Trophoblast cell (in vitro differentiated cells and primary cell): ENCODE data around the gene GDPD4.
A peak's percentile ranks its signal among the peaks of the same experiment; 100 is the strongest.
"Not testable (repeated sequence)": the region's sequence is repeated elsewhere in the genome, so short reads cannot be mapped to it uniquely, and the experiment has no call there.

Source experiments
- DNase-seq, 2 donors: peaks; one replicate each; pipeline ENCODE4 v3.0.0-alpha.2; 2016
- H2AFZ ChIP-seq: 2 replicates; pipeline ENCODE4 v1.6.1; 2013; ENCODE audit warnings: low read length, moderate library complexity, mild to moderate bottlenecking; ENCODE audit not compliant: insufficient read depth, poor library complexity
- H2AK5ac ChIP-seq: 2 replicates; pipeline ENCODE4 v1.6.1; 2013; ENCODE audit warnings: mild to moderate bottlenecking, low read length
- H2BK120ac ChIP-seq: 2 replicates; pipeline ENCODE4 v1.6.1; 2013; ENCODE audit warnings: low read length, mild to moderate bottlenecking, moderate library complexity; ENCODE audit not compliant: insufficient read depth, poor library complexity
- H2BK12ac ChIP-seq: 2 replicates; pipeline ENCODE4 v1.6.1; 2013; ENCODE audit warnings: mild to moderate bottlenecking, low read length, moderate library complexity
- H2BK5ac ChIP-seq: 2 replicates; pipeline ENCODE4 v1.6.1; 2013; ENCODE audit warnings: low read length, low read depth, moderate library complexity, mild to moderate bottlenecking; ENCODE audit not compliant: poor library complexity
- H3K14ac ChIP-seq: 2 replicates; pipeline ENCODE4 v1.6.1; 2013; ENCODE audit warnings: mild to moderate bottlenecking, low read length
- H3K18ac ChIP-seq: 2 replicates; pipeline ENCODE4 v1.6.1; 2013; ENCODE audit warnings: mild to moderate bottlenecking, low read length
- H3K23ac ChIP-seq: 2 replicates; pipeline ENCODE4 v1.6.1; 2013; ENCODE audit warnings: low read length
- H3K27ac ChIP-seq: 2 replicates; pipeline ENCODE4 v1.5.1; 2013; ENCODE audit warnings: low read depth, mild to moderate bottlenecking, inconsistent platforms, low read length, moderate library complexity
- H3K27me3 ChIP-seq: 2 replicates; pipeline ENCODE4 v1.6.1; 2013; ENCODE audit warnings: inconsistent platforms, mild to moderate bottlenecking, low read length, moderate library complexity; ENCODE audit not compliant: insufficient read depth
- H3K36me3 ChIP-seq, 2 experiments: 1 replicate in 1 of 2; 2 replicates in 1 of 2; pipeline ENCODE4 v1.6.1; 2013; ENCODE audit warnings: low read length in 2 of 2, mild to moderate bottlenecking in 2 of 2, moderate library complexity in 1 of 2; ENCODE audit not compliant: insufficient read depth in 2 of 2, control insufficient read depth in 1 of 2
- H3K4ac ChIP-seq: 2 replicates; pipeline ENCODE4 v1.6.1; 2013; ENCODE audit warnings: low read depth, mild to moderate bottlenecking, low read length, moderate library complexity
- H3K4me1 ChIP-seq, 2 experiments: 1 replicate in 1 of 2; 2 replicates in 1 of 2; pipeline ENCODE4 v1.6.1; 2013; ENCODE audit warnings: low read length in 2 of 2, mild to moderate bottlenecking in 2 of 2, moderate library complexity in 1 of 2; ENCODE audit not compliant: insufficient read depth in 2 of 2, control insufficient read depth in 1 of 2
- H3K4me2 ChIP-seq: 2 replicates; pipeline ENCODE4 v1.6.1; 2013; ENCODE audit warnings: inconsistent platforms, mild to moderate bottlenecking, low read length, moderate library complexity
- H3K4me3 ChIP-seq: 2 replicates; pipeline ENCODE4 v1.5.1; 2013; ENCODE audit warnings: mild to moderate bottlenecking, low read depth, low read length, inconsistent platforms
- H3K79me1 ChIP-seq: one replicate; pipeline ENCODE4 v1.6.1; 2013; ENCODE audit warnings: low read length
- H3K79me2 ChIP-seq: 2 replicates; pipeline ENCODE4 v1.6.1; 2013; ENCODE audit warnings: low read length, mild to moderate bottlenecking; ENCODE audit not compliant: control insufficient read depth, insufficient read depth, poor library complexity
- H3K9ac ChIP-seq: 2 replicates; pipeline ENCODE4 v1.6.1; 2013; ENCODE audit warnings: mild to moderate bottlenecking, low read length
- H3K9me3 ChIP-seq: 2 replicates; pipeline ENCODE4 v1.6.1; 2013; ENCODE audit warnings: low read depth, mild to moderate bottlenecking, control low read depth, inconsistent platforms, low read length; ENCODE audit not compliant: insufficient read depth
- H4K12ac ChIP-seq: 2 replicates; pipeline ENCODE4 v1.6.1; 2013; ENCODE audit warnings: low read depth, mild to moderate bottlenecking, low read length, moderate library complexity
- H4K8ac ChIP-seq: 2 replicates; pipeline ENCODE4 v1.6.1; 2013; ENCODE audit warnings: low read depth, mild to moderate bottlenecking, low read length, moderate library complexity
- H4K91ac ChIP-seq: one replicate; pipeline ENCODE4 v1.6.1; 2013; ENCODE audit warnings: low read depth, mild to moderate bottlenecking, low read length, moderate library complexity
- WGBS: extraction: QIAGEN DNeasy Blood & Tissue Kit; methylation state at CpG from one replicate; pipeline ENCODE4 v1.1.7; 2013; ENCODE audit warnings: missing lambda C conversion rate; ENCODE audit not compliant: insufficient read length, insufficient coverage; ENCODE audit errors: extremely low coverage; 5-methylcytosine and 5-hydroxymethylcytosine counted together

Gene GDPD4

GRCh38 chr11:77300695-77301094 is 791 bp downstream of the GDPD4 start:
- H3K9me3 ChIP-seq, result no peaks in the 10 kb centered on the region
- WGBS, result no CpG with 5 or more reads among the region's 5 CpGs
- no peaks in the 10 kb centered on the region for H3K79me2 ChIP-seq
- no peak overlapping the region for H3K4ac ChIP-seq
- H2AK5ac ChIP-seq, result no peak overlapping the region
- no peak overlapping the region for H3K9ac ChIP-seq
- DNase-seq, result no peak
- H3K36me3 ChIP-seq, result no peaks in the 10 kb centered on the region
- no peak overlapping the region for H2BK12ac ChIP-seq
- no peaks in the 10 kb centered on the region for H3K4me1 ChIP-seq
- H3K23ac ChIP-seq, result no peak overlapping the region
- no peak overlapping the region for H3K18ac ChIP-seq
- no peak overlapping the region for H3K4me2 ChIP-seq
- no peak overlapping the region for H4K12ac ChIP-seq
- H3K27me3 ChIP-seq, result no peaks in the 10 kb centered on the region
- no peak overlapping the region for H3K14ac ChIP-seq
- no peak overlapping the region for H2AFZ ChIP-seq
- H2BK5ac ChIP-seq, result no peak overlapping the region
- no peak overlapping the region for H3K27ac ChIP-seq
- no peak overlapping the region for H3K4me3 ChIP-seq
- H4K8ac ChIP-seq, result no peak overlapping the region
- no peaks in the 10 kb centered on the region for H3K79me1 ChIP-seq
- H2BK120ac ChIP-seq, result no peak overlapping the region
- H4K91ac ChIP-seq, result no peak overlapping the region

GRCh38 chr11:77300028-77300427 is 1.5 kb downstream of the GDPD4 start:
- H3K23ac ChIP-seq, H3K4ac ChIP-seq, H3K9ac ChIP-seq, H3K9me3 ChIP-seq, H2BK120ac ChIP-seq, H4K91ac ChIP-seq, H4K8ac ChIP-seq, H3K4me1 ChIP-seq, H2BK12ac ChIP-seq, H4K12ac ChIP-seq, H2AK5ac ChIP-seq, H2BK5ac ChIP-seq, H3K79me1 ChIP-seq, H3K79me2 ChIP-seq, H3K27me3 ChIP-seq, H3K4me3 ChIP-seq, H3K18ac ChIP-seq, H2AFZ ChIP-seq, H3K27ac ChIP-seq, H3K36me3 ChIP-seq, H3K4me2 ChIP-seq, H3K14ac ChIP-seq: not testable (repeated sequence)
- WGBS, result no CpG with 5 or more reads among the region's 6 CpGs
- DNase-seq, result peak; percentile 27 to 42

GRCh38 chr11:77299528-77299993 is 1.9 kb downstream of the GDPD4 start:
- H4K8ac ChIP-seq, result no peak overlapping the region
- no peaks in the 10 kb centered on the region for H3K9me3 ChIP-seq
- H3K9ac ChIP-seq, result no peak overlapping the region
- no peak overlapping the region for H3K4me2 ChIP-seq
- no peak overlapping the region for H3K4ac ChIP-seq
- no peak overlapping the region for H2BK12ac ChIP-seq
- no peaks in the 10 kb centered on the region for H3K79me2 ChIP-seq
- no peak overlapping the region for H3K23ac ChIP-seq
- no peak overlapping the region for H2AFZ ChIP-seq
- H3K36me3 ChIP-seq, result no peaks in the 10 kb centered on the region
- DNase-seq, result no peak
- no peak overlapping the region for H3K18ac ChIP-seq
- H4K12ac ChIP-seq, result no peak overlapping the region
- no peaks in the 10 kb centered on the region for H3K27me3 ChIP-seq
- no peak overlapping the region for H3K27ac ChIP-seq
- H2BK120ac ChIP-seq, result no peak overlapping the region
- no peak overlapping the region for H4K91ac ChIP-seq
- no peaks in the 10 kb centered on the region for H3K79me1 ChIP-seq
- H3K4me1 ChIP-seq, result no peaks in the 10 kb centered on the region
- H3K14ac ChIP-seq, result no peak overlapping the region
- H2BK5ac ChIP-seq, result no peak overlapping the region
- no CpG with 5 or more reads among the region's 2 CpGs for WGBS
- no peak overlapping the region for H2AK5ac ChIP-seq
- no peak overlapping the region for H3K4me3 ChIP-seq

GRCh38 chr11:77294040-77294439 is 7.4 kb downstream of the GDPD4 start:
- WGBS, result no CpG with 5 or more reads among the region's 3 CpGs
- Histone ChIP-seq H3K9me3 (no peaks in the 10 kb centered on the region), H3K79me2 (no peaks in the 10 kb centered on the region), H3K27me3 (no peaks in the 10 kb centered on the region), H3K79me1 (no peaks in the 10 kb centered on the region), H3K4me3 (no peak overlapping the region), H3K9ac (no peak overlapping the region), H3K18ac (no peak overlapping the region), H4K8ac (no peak overlapping the region), H3K4ac (no peak overlapping the region), H3K14ac (no peak overlapping the region), H4K12ac (no peak overlapping the region), H2BK120ac (no peak overlapping the region), H4K91ac (no peak overlapping the region), H3K23ac (no peak overlapping the region), H2AK5ac (no peak overlapping the region), H3K4me2 (no peak overlapping the region), H2BK5ac (no peak overlapping the region), H3K36me3 (no peaks in the 10 kb centered on the region), H2BK12ac (no peak overlapping the region), H2AFZ (no peak overlapping the region), H3K4me1 (no peaks in the 10 kb centered on the region), H3K27ac (no peak overlapping the region)
- no peak for DNase-seq
